NCI-H748 (cell line): Measurements from ENCODE around the gene SH3PXD2A.

Experiments
- DNase-seq: peaks from one replicate; lab custom pipeline; 2025; ENCODE audit not compliant: unreplicated experiment; lab: John Stamatoyannopoulos, UW

The SH3PXD2A gene

GRCh38 chr10:103552856-103553742 lies 302.3 kb downstream of the SH3PXD2A start:
- no peak for DNase-seq

- no peak for DNase-seq
Observed at GRCh38 chr10:103551619-103552602, 303.5 kb downstream of the SH3PXD2A start.

GRCh38 chr10:103550229-103550628 lies 305.1 kb downstream of the SH3PXD2A start:
- no peak for DNase-seq

- no peak for DNase-seq
Observed at GRCh38 chr10:103549349-103549685, 306.1 kb downstream of the SH3PXD2A start.

- peak; percentile 93 for DNase-seq
Observed at GRCh38 chr10:103548581-103549348, 306.6 kb downstream of the SH3PXD2A start.

- no peak for DNase-seq
Observed at GRCh38 chr10:103548006-103548405, 307.4 kb downstream of the SH3PXD2A start.

- DNase-seq: no peak
Observed at GRCh38 chr10:103547391-103547946, 307.9 kb downstream of the SH3PXD2A start.

- no peak for DNase-seq
Observed at GRCh38 chr10:103546401-103546800, 309.0 kb downstream of the SH3PXD2A start.

GRCh38 chr10:103545771-103546281 lies 309.6 kb downstream of the SH3PXD2A start:
- DNase-seq: peak; percentile 25

GRCh38 chr10:103545366-103545765 lies 310.0 kb downstream of the SH3PXD2A start:
- DNase-seq: no peak

- DNase-seq: no peak
Observed at GRCh38 chr10:103544657-103545310, 310.6 kb downstream of the SH3PXD2A start.
